ENCODE results near the gene B3GNT8. TPM values are rescaled to one million over a fixed set of nuclear protein-coding genes. Genes with fewer than 3 reads are reported as not detected.
"Not testable (repeated sequence)": the region's sequence is repeated elsewhere in the genome, so short reads cannot be mapped to it uniquely, and the experiment has no call there.

Gene B3GNT8
- total and polyA plus RNA-seq, 2 experiments from 2014 or later = 0.71 to 1.8 TPM

DNA sequence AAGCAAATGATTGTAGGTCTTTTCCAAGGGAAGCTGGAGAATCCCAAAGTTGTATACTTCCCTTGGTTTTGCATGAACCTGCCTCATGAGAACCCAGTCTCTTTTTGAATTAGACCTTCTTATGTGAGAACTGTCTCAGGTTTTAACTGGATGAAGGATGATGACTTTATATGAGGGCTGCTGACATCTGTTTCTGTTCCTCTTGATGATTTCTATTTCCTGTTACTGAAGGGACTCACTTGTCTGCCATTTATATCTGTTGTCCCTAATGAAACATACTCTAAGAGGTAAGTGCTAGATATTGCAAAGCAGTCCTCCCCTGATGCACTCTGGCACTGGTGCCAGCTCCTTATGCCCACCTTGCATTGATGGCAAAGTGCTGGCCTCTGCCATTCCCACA lies 49.4 kb upstream of the B3GNT8 start (continued):
- TF ChIP-seq, protein P1, sequence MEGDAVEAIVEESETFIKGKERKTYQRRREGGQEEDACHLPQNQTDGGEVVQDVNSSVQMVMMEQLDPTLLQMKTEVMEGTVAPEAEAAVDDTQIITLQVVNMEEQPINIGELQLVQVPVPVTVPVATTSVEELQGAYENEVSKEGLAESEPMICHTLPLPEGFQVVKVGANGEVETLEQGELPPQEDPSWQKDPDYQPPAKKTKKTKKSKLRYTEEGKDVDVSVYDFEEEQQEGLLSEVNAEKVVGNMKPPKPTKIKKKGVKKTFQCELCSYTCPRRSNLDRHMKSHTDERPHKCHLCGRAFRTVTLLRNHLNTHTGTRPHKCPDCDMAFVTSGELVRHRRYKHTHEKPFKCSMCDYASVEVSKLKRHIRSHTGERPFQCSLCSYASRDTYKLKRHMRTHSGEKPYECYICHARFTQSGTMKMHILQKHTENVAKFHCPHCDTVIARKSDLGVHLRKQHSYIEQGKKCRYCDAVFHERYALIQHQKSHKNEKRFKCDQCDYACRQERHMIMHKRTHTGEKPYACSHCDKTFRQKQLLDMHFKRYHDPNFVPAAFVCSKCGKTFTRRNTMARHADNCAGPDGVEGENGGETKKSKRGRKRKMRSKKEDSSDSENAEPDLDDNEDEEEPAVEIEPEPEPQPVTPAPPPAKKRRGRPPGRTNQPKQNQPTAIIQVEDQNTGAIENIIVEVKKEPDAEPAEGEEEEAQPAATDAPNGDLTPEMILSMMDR (conservative IDR thresholded peaks at IDR 0.05; ENCODE audit: low read depth in 2 of 2) = no peak
- TF ChIP-seq JUNB (IDR thresholded peaks at IDR 0.05; ENCODE audit: unreplicated experiment) (no peak), EZH2 (IDR thresholded peaks at IDR 0.05; ENCODE audit: low read depth, unreplicated experiment) (no peak), EZH2phosphoT487 (IDR thresholded peaks at IDR 0.05; ENCODE audit: unreplicated experiment) (no peak)
- TF ChIP-seq, protein P2, sequence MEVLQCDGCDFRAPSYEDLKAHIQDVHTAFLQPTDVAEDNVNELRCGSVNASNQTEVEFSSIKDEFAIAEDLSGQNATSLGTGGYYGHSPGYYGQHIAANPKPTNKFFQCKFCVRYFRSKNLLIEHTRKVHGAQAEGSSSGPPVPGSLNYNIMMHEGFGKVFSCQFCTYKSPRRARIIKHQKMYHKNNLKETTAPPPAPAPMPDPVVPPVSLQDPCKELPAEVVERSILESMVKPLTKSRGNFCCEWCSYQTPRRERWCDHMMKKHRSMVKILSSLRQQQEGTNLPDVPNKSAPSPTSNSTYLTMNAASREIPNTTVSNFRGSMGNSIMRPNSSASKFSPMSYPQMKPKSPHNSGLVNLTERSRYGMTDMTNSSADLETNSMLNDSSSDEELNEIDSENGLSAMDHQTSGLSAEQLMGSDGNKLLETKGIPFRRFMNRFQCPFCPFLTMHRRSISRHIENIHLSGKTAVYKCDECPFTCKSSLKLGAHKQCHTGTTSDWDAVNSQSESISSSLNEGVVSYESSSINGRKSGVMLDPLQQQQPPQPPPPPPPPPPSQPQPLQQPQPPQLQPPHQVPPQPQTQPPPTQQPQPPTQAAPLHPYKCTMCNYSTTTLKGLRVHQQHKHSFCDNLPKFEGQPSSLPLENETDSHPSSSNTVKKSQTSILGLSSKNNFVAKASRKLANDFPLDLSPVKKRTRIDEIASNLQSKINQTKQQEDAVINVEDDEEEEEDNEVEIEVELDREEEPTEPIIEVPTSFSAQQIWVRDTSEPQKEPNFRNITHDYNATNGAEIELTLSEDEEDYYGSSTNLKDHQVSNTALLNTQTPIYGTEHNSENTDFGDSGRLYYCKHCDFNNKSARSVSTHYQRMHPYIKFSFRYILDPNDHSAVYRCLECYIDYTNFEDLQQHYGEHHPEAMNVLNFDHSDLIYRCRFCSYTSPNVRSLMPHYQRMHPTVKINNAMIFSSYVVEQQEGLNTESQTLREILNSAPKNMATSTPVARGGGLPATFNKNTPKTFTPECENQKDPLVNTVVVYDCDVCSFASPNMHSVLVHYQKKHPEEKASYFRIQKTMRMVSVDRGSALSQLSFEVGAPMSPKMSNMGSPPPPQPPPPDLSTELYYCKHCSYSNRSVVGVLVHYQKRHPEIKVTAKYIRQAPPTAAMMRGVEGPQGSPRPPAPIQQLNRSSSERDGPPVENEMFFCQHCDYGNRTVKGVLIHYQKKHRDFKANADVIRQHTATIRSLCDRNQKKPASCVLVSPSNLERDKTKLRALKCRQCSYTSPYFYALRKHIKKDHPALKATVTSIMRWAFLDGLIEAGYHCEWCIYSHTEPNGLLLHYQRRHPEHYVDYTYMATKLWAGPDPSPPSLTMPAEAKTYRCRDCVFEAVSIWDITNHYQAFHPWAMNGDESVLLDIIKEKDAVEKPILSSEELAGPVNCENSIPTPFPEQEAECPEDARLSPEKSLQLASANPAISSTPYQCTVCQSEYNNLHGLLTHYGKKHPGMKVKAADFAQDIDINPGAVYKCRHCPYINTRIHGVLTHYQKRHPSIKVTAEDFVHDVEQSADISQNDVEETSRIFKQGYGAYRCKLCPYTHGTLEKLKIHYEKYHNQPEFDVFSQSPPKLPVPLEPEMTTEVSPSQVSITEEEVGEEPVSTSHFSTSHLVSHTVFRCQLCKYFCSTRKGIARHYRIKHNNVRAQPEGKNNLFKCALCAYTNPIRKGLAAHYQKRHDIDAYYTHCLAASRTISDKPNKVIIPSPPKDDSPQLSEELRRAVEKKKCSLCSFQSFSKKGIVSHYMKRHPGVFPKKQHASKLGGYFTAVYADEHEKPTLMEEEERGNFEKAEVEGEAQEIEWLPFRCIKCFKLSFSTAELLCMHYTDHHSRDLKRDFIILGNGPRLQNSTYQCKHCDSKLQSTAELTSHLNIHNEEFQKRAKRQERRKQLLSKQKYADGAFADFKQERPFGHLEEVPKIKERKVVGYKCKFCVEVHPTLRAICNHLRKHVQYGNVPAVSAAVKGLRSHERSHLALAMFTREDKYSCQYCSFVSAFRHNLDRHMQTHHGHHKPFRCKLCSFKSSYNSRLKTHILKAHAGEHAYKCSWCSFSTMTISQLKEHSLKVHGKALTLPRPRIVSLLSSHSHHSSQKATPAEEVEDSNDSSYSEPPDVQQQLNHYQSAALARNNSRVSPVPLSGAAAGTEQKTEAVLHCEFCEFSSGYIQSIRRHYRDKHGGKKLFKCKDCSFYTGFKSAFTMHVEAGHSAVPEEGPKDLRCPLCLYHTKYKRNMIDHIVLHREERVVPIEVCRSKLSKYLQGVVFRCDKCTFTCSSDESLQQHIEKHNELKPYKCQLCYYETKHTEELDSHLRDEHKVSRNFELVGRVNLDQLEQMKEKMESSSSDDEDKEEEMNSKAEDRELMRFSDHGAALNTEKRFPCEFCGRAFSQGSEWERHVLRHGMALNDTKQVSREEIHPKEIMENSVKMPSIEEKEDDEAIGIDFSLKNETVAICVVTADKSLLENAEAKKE (CRISPR knock-in tag; IDR thresholded peaks at IDR 0.05) = no peak

DNA sequence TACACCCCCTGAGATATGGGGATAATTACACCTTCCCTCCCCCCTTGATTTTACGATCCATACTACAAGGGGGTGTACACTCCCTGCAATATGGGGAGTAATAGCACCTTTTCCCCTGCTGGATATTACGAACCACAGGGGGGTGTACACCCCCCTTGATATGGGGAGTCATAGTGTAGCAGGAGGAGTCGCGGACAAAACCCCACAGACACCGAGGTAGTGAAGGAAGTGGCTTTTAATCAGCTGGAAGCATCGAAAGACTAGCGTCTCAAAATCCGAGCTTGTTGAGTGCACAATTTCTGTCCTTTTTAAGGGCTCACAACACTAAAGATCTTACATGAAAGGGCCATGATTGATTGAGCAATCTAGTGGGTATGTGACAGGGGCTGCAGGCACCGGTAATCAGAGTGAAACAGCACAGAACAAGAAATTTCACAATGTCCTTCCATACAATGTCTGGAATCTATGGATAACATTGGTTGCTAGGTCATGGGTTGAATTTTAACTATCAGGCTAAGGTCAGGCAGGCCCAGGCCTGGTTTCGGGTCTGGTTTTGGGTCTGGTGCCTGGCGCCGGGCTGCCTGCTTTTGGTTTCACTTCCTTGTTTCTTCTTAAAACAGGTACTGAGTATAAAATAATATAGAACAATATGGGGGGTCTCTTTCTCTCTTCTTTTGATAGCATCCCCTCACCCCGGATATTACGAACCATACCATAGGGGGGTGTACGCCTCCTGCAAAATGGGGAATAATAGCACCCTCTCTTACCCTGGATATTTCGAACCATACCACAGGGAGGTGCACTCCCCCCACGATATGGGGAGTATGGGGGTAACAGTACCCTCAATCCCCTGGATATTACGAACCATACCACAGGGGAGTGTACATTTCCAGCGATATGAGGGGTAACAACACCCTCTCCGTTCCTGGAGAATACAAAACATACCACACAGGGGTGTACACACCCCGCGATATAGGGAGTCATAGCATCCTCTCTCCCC lies 36.4 kb upstream of the B3GNT8 start:
- not testable (repeated sequence) for H2AFZ ChIP-seq; H3K27me3 ChIP-seq (ENCODE audit: insufficient read depth); H3K36me3 Mint-ChIP-seq (ENCODE audit: low read depth); H3K9me2 ChIP-seq (ENCODE audit: insufficient read depth); H3K4me3 Mint-ChIP-seq; H3K4me3 ChIP-seq; H3K4me1 Mint-ChIP-seq; H3K79me2 ChIP-seq (replicated peaks; ENCODE audit: insufficient read depth); DNase-seq (ENCODE audit: low spot score); ATAC-seq; H4K20me1 ChIP-seq (replicated peaks; ENCODE audit: insufficient read depth); H3K36me3 ChIP-seq (ENCODE audit: insufficient read depth); H3K27me3 Mint-ChIP-seq (ENCODE audit: insufficient read depth, low read depth, poor library complexity); H3K27ac Mint-ChIP-seq; H3K4me2 ChIP-seq; H3F3A ChIP-seq (replicated peaks; ENCODE audit: low read depth); H3K4me1 ChIP-seq (ENCODE audit: insufficient read depth); H3K27ac ChIP-seq (ENCODE audit: low read depth)
- H3K9me3 Mint-ChIP-seq = peaks cover 29% of the 10 kb centered on the region

Data from GM23338 (cell line).